HuH-7 (cell line): ENCODE results near the gene RHBDD1.

Experiments
- DNase-seq: peaks from one replicate; pipeline ENCODE4 v3.0.0; 2011; ENCODE audit warnings: low spot score

The RHBDD1 gene

DNA sequence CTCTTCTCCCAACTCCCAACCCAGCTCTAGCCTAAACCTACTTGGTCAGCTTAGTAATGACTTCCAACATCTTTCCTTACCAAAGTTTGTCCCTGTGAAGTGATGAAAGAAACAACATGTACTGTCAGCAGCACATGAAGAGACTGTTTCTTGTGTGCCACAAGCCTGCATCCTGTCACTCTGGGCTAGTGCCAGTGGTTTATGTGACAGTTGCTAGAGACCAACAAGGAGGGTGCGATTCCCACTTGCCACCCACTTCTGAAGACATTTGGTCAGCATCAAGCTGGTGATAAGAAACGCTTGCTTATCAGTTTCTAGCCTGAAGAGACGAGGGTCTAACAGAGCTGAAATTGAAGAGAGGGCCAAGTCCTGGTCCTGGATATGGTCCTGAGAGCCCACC lies 195.5 kb downstream of the RHBDD1 start:
- DNase-seq, result no peak

GRCh38 chr2:227033471-227034148 lies 197.8 kb downstream of the RHBDD1 start:
- peak; percentile 58 for DNase-seq

DNA sequence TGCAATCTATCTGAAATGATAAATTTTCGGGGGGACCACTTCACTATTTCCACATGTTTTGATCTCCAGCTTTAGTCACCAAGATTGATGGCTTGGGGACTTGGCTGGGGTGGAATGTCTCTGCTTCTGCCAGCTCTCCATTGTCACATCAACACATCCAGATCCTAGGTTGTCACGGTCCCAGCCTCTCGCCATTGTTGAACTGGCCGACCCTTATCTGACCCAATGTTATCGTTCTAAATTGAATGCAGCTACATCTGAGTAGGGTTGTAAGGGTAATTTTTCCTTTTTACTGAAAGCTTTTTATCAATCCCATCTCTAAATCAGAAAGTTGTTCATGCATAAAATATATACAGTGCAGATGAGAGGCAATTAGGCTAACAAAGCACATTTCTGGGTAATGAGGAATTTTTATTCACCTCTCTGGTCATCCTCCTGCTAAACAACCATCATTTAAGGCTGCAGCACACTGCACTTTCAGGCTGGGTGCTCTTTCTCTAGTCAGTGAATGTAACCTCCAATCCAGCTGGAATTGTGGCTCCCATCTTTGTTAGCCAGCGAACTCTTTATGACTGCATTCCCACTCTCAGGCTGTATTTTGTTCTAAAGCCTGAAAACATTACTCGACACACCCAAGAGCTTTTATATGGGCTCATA lies 200.0 kb downstream of the RHBDD1 start:
- no peak for DNase-seq

- DNase-seq, result no peak
These were observed 200.7 kb downstream of the RHBDD1 start for GRCh38 chr2:227036527-227036926.

DNA sequence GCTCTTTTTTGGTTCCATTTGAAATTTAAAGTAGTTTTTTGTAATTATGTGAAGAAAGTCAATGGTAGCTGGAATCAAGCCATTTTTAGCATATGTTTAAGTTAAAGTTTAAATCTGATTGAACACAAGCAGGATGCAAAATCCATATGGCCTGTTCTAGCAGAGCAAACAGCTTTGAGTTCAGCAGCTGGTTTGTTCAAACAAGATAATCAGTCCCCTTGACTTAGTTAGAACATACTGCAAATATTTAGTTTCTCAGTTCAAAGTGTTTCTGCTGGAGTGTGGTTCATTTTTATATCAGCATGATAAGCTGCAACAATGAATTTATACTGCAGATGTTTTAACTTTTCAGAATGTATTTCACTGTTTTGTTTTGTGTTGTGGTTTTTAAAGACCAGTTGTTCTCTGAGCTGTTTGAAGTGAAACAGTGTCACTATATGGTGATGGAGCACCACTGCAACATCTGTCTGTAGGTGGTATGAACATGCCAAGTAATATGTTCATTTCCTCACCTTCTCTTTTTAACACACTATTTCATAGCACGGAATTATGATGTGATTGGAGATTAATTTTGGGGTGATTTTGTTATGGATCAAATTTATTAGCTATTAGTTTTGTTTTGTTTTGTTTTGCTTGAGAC lies 202.8 kb downstream of the RHBDD1 start:
- no peak for DNase-seq

DNA sequence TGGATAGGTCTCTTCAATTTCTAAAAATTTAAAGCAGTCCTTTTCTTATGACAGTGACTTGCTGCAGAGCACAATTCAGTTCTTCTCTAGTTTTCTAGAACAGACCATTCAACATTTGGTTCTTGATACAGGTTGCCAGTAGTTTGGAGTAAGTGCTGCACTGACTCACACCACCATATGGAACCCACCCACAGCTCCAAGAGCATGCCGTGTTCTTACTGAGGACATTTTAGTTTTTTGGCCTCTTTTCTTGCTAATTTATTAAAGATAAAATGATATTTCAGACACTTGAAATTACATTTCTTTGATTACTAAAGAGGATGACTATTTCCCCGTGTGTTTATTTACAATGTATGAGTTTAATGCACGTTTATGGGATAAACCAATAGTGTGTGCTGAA lies 208.1 kb downstream of the RHBDD1 start:
- DNase-seq, result no peak
